HG03196 (cell line): ENCODE results near the gene IRGQ.

Experiments
- ATAC-seq: cut with Tn5 transposase; IDR thresholded peaks from one replicate; pipeline ENCODE4 v1.9.1; 2021; ENCODE audit not compliant: unreplicated experiment

Gene IRGQ

GRCh38 chr19:43546581-43546980 is 49.4 kb downstream of the IRGQ start:
- no peak for ATAC-seq

GRCh38 chr19:43545981-43546380 is 50.0 kb downstream of the IRGQ start:
- ATAC-seq: no peak

GRCh38 chr19:43545276-43545675 is 50.7 kb downstream of the IRGQ start:
- ATAC-seq: no peak

- no peak for ATAC-seq
Measured at GRCh38 chr19:43544077-43544476, 51.9 kb downstream of the IRGQ start.

- ATAC-seq: no peak
Measured at GRCh38 chr19:43541920-43542650, 53.8 kb downstream of the IRGQ start.

GRCh38 chr19:43540381-43540780 is 55.6 kb downstream of the IRGQ start:
- no peak for ATAC-seq

- ATAC-seq: no peak
Measured at GRCh38 chr19:43538922-43539321, 57.0 kb downstream of the IRGQ start.

DNA sequence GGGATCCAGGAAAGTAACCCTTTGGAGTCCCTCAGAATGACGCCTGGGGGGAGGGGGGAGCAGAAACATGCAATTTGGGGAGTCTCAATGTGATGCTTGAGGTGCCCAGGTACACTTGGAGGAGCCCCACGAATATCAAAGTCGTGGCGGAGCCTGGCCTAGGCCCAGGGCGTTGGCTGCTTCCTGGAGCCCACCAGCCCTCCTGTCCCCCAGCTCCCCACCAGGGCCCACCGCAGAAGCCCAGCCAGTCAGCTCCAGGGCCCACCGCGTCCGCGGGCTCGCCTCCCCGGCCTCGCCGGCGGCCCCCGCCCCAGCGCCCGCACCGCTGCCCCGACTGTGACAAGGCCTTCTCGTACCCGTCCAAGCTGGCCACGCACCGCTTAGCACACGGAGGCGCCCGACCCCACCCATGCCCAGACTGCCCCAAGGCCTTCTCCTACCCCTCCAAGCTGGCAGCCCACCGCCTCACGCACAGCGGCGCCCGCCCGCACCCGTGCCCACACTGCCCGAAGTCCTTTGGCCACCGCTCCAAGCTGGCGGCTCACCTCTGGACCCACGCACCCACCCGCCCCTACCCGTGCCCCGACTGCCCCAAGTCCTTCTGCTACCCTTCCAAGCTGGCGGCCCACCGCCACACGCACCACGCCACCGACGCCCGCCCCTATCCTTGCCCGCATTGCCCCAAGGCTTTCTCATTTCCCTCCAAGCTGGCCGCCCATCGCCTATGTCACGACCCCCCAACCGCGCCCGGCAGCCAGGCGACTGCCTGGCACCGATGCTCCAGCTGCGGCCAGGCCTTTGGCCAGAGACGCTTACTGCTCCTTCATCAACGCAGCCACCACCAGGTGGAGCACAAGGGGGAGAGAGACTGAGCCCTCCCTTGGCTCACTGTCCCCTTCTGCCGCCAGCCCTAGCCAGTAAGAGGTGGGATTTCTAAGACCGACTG is 60.8 kb downstream of the IRGQ start:
- no peak for ATAC-seq
